GM15510 (cell line): Measurements from ENCODE around the gene ERVFRD-1.

Source experiments
- POLR2A ChIP-seq: IDR thresholded peaks from 3 replicates; pipeline ENCODE4 v1.6.1; 2011; ENCODE audit warnings: borderline replicate concordance; ENCODE audit not compliant: insufficient read length; ENCODE audit errors: extremely low read depth

Gene ERVFRD-1

GRCh38 chr6:11101417-11101816 lies 10.1 kb downstream of the ERVFRD-1 start:
- TF ChIP-seq POLR2A, result no peak

- no peak for TF ChIP-seq POLR2A
Measured at GRCh38 chr6:11098004-11098403, 13.5 kb downstream of the ERVFRD-1 start.

- TF ChIP-seq POLR2A, result no peak
Measured at GRCh38 chr6:11097476-11097875, 14.0 kb downstream of the ERVFRD-1 start.

GRCh38 chr6:11096109-11096508 lies 15.4 kb downstream of the ERVFRD-1 start:
- no peak for TF ChIP-seq POLR2A

GRCh38 chr6:11094941-11095340 lies 16.6 kb downstream of the ERVFRD-1 start:
- TF ChIP-seq POLR2A, result no peak

- TF ChIP-seq POLR2A, result no peak
Measured at GRCh38 chr6:11094411-11094851, 17.1 kb downstream of the ERVFRD-1 start.

GRCh38 chr6:11093626-11094410 lies 17.7 kb downstream of the ERVFRD-1 start, which contains the start of gene SMIM13:
Gene SMIM13 (plus strand): TSS chr6:11093834. CDS start chr6:11094314, 480 bp downstream.
- TF ChIP-seq POLR2A, result peak; percentile 75

- no peak for TF ChIP-seq POLR2A
Measured at GRCh38 chr6:11093376-11093625, 18.2 kb downstream of the ERVFRD-1 start.

- TF ChIP-seq POLR2A, result no peak
Measured at GRCh38 chr6:11092668-11093375, 18.7 kb downstream of the ERVFRD-1 start.

- TF ChIP-seq POLR2A, result no peak
Measured at GRCh38 chr6:11089695-11090094, 21.8 kb downstream of the ERVFRD-1 start.

GRCh38 chr6:11085758-11086435 lies 25.6 kb downstream of the ERVFRD-1 start:
- no peak for TF ChIP-seq POLR2A

- no peak for TF ChIP-seq POLR2A
Measured at GRCh38 chr6:11083956-11084355, 27.6 kb downstream of the ERVFRD-1 start.

GRCh38 chr6:11083491-11083890 lies 28.0 kb downstream of the ERVFRD-1 start:
- TF ChIP-seq POLR2A, result no peak

- TF ChIP-seq POLR2A, result no peak
Measured at GRCh38 chr6:11080296-11080695, 31.2 kb downstream of the ERVFRD-1 start.

GRCh38 chr6:11078266-11078665 lies 33.3 kb downstream of the ERVFRD-1 start:
- TF ChIP-seq POLR2A, result no peak

GRCh38 chr6:11076540-11076939 lies 35.0 kb downstream of the ERVFRD-1 start:
- no peak for TF ChIP-seq POLR2A

- no peak for TF ChIP-seq POLR2A
Measured at GRCh38 chr6:11072101-11072500, 39.4 kb downstream of the ERVFRD-1 start.

- no peak for TF ChIP-seq POLR2A
Measured at GRCh38 chr6:11069760-11070159, 41.8 kb downstream of the ERVFRD-1 start.
